ENCODE data around the gene MARK1. TPM values are rescaled to one million over a fixed set of nuclear protein-coding genes. Genes with fewer than 3 reads are reported as not detected.

The MARK1 gene
- polyA plus RNA-seq, 1 of the 3 experiments (the other 2 are of a cell fraction): 3.1 TPM

- TF ChIP-seq ZBTB33 (IDR thresholded peaks at IDR 0.05; ENCODE audit: borderline replicate concordance, low read depth) (no peak), ELF1 (IDR thresholded peaks at IDR 0.05) (no peak), CHD2 (IDR thresholded peaks at IDR 0.05; ENCODE audit: low read length, partially characterized antibody) (no peak), RFX5 (IDR thresholded peaks at IDR 0.05; ENCODE audit: low read length) (no peak)
Observed at GRCh38 chr1:220652995-220653394, 125.1 kb downstream of the MARK1 start (continued).

GRCh38 chr1:220655509-220655908 is 127.6 kb downstream of the MARK1 start:
- H3K4me3 ChIP-seq (ENCODE audit: low read depth in 2 of 2, low read length in 1 of 2): no peak overlapping the region
- peaks cover 3% of the 10 kb centered on the region for H3F3A ChIP-seq (replicated peaks; ENCODE audit: insufficient read depth)
- H3K27me3 ChIP-seq (ENCODE audit: insufficient read depth): no peaks in the 10 kb centered on the region
- H3K9me3 ChIP-seq: no peaks in the 10 kb centered on the region
- TF ChIP-seq PBX3 (IDR thresholded peaks at IDR 0.05) (no peak), EP300 (IDR thresholded peaks at IDR 0.05; ENCODE audit: borderline replicate concordance in 1 of 2, low read depth in 1 of 2, low read length in 1 of 2) (no peak), JUND (IDR thresholded peaks at IDR 0.05) (no peak), FOXJ3 (CRISPR knock-in tag; IDR thresholded peaks at IDR 0.05) (no peak), NFIC (IDR thresholded peaks at IDR 0.05; ENCODE audit: borderline replicate concordance) (no peak), MXI1 (IDR thresholded peaks at IDR 0.05; ENCODE audit: low read depth, low read length) (no peak), USF1 (IDR thresholded peaks at IDR 0.05; ENCODE audit: borderline replicate concordance, low read depth) (no peak), RXRA (IDR thresholded peaks at IDR 0.05; ENCODE audit: borderline replicate concordance, low read depth) (no peak), ELF1 (IDR thresholded peaks at IDR 0.05) (no peak), CTCF (IDR thresholded peaks at IDR 0.05) (no peak), POLR2AphosphoS5 (IDR thresholded peaks at IDR 0.05; ENCODE audit: low read depth, low read length) (no peak), GATA2 (CRISPR knock-in tag; IDR thresholded peaks at IDR 0.05) (no peak), SIN3A (IDR thresholded peaks at IDR 0.05; ENCODE audit: borderline replicate concordance, low read depth, low read length) (no peak), MAX (IDR thresholded peaks at IDR 0.05; ENCODE audit: low read depth) (no peak)
- ChIA-PET CTCF (interaction anchor here (1.1 to 1.6 kb wide), 3 partner anchors 9 to 121 kb away, joined by 3 to 5 read pairs (median 3); no protein-coding TSS in a partner anchor), POLR2A (no interaction called here)
- peaks cover 0 to 75% of the 10 kb centered on the region in 2 experiments for H3K36me3 ChIP-seq (replicated peaks in 1 of 2; ENCODE audit: control insufficient read depth in 1 of 2, insufficient read depth in 2 of 2, low read length in 1 of 2)
- no peaks in the 10 kb centered on the region for H3K79me2 ChIP-seq (ENCODE audit: insufficient read depth)
- H3K9me2 ChIP-seq: no peaks in the 10 kb centered on the region
- no peak overlapping the region for H2AFZ ChIP-seq (ENCODE audit: low read depth)
- H3K9ac ChIP-seq: no peak overlapping the region
- H4K20me1 ChIP-seq (ENCODE audit: insufficient read depth): no peaks in the 10 kb centered on the region
- no peaks in the 10 kb centered on the region for H3K4me1 ChIP-seq (ENCODE audit: control insufficient read depth in 1 of 2, insufficient read depth in 2 of 2, low read depth in 1 of 2, low read length in 1 of 2)
- H3K4me2 ChIP-seq: no peak overlapping the region
- no peak for DNase-seq
- WGBS (ENCODE audit: low lambda C conversion rate): 81% methylated on average over 1 of the region's 1 CpG
- no peak overlapping the region for H3K27ac ChIP-seq (ENCODE audit: low read depth in 2 of 2, low read length in 1 of 2)

All from SK-N-SH (cell line).